ENCODE data around the gene AKT3. TPM values are rescaled to one million over a fixed set of nuclear protein-coding genes. Genes with fewer than 3 reads are reported as not detected.

Gene AKT3
- polyA plus RNA-seq, 1 donor: 17.5 TPM

DNA sequence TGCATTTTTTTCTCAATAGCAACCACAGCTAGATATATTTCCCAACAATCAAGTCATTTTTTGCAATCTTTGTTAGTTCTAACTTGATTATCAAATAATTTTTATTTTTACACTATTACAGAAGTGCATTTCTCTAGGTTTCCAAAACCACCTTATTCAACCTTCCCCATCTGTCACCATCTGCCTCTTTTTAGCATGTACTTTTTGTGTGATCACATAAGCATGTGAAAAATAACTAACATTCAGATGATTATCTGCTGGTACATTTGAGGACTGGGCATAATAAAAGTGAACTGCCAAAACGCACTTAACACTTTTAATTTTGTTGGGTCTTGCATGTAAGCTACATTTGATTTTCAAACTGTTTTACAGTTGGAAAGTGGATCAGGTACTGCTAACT, 291.5 kb downstream of the AKT3 start:
- no peak for DNase-seq (ENCODE audit: low read depth)

DNA sequence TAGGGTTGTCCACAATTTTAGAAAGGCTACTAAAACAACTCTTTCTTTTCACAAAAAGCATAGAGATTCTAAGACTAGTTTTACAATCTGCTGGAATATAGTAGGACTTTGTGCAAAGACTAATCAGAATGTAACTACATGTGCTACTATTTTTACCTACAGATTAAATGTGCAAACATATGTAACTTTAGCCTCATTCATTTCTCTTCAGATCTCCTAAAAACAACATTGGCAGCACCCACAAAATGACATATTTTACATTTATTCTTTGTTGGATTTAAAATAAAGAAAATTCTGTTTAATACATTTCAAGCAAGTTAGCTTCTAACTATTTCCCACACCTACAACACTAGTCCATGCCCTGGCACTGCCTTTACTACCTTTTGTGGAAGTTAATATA, 292.2 kb downstream of the AKT3 start:
- DNase-seq (ENCODE audit: low read depth): no peak

DNA sequence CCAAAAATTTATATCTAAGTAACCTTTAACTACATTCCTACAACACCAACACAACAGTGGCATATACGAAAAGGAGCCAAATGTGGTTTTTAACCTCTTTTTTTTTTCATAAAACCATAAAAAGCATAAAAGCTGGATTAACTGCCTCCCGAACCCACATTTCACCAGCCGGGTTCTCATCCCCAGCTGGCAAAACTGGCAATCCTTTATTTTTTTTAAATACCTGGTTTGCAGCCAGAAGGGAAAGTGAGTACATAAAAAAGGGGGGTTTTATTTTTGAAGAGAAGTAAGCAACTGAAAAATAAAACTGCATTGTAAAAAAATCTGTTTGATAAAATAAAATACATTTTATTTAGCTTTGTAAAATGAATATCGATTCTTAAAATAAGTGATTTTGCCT, 295.4 kb downstream of the AKT3 start:
- DNase-seq (ENCODE audit: low read depth): no peak

DNA sequence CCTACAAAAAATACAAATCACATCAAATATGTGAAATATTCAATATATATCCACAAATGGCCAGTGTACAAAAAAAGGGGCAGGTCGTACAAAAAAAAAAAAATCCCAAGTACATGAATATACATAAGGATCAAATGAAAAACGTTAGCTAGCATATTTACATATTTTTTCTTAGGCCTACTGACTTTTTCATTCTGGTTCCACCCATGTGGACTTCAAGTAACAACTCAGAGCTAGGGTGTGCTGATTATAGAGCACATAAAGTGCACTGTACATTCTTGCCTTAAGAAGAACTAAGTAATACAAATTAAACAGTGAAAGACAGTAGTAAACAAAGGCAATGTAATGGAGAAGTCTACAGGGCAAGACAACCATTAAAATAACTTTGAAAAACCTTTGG, 297.0 kb downstream of the AKT3 start:
- no peak for DNase-seq (ENCODE audit: low read depth)

DNA sequence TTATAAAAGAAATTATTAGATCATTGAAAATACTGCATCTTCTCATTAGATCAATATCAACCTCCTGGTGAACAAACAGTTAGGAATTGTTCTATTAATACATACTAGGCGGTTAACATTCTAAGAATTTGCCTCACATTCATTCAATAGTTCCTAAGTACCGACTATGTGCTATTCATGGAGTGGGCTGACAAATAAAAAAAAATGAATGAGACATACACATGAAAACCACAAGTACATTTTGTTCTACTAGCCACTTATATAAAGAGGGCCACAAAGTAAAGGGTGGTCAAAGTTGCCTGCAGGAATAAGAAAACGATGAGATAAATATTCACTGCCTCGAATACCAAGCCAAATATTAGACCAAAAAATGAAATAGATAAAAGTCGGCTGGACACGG, 299.8 kb downstream of the AKT3 start:
- DNase-seq (ENCODE audit: low read depth): no peak

DNA sequence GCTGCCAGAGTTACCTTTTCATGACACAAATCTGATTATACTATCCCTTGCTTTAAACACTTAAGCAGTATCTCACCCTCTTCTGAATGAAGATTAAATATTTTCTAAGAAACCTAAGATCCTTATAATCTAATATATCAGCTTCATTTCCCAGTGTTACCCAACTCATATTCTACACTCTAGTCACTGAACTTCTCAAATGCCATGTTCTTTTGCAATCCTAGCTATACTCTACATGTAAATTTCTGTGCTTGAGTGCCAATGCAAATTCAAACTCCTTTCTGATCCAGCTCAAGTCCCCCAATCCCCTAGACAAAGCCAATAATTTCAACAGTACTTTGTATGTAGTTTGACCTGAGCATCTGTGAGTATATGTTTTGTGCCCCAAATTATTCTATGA, 300.3 kb downstream of the AKT3 start:
- DNase-seq (ENCODE audit: low read depth): no peak

DNA sequence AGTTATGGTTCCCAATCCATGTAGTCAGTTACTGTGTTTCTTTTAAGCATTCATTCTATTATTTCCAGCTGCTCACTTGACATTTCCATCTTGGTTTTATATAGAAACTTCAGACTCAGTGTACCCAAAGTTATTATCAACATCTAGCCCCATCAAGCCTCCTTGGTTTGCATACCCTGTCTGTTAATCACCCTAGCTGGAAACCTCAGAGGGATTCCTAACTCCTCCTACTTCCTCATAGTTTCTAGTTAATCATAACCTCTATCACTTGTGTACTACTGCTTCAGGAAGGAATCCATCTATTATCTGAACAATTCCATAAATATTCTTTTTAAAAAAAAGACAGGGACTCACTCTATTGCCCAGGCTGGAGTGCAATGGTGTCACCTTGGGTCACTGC, 300.9 kb downstream of the AKT3 start:
- DNase-seq (ENCODE audit: low read depth): no peak

GRCh38 chr1:243548516-243548915, 301.5 kb downstream of the AKT3 start:
- no peak for DNase-seq (ENCODE audit: low read depth)

DNA sequence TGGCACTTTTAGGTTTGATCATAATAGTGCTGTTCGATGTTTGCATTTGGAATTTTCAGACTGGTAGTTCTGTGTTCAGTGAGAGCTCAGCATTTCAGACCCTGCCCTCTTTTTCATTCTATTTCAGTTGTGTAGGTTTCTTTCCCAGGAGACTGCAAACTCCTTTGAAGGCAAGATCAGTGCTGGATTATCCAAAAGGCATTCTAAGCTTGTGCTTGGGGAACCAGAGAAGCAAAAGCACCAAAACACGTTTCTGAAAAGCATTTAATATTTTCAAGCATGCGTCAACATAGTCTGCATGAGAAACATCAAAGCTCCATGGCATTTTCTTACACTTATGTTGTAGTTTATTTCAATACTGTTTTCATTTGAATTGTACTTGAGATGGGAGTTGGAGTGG, 302.2 kb downstream of the AKT3 start:
- DNase-seq (ENCODE audit: low read depth): no peak

GRCh38 chr1:243546457-243546856, 303.6 kb downstream of the AKT3 start:
- no peak for DNase-seq (ENCODE audit: low read depth)

DNA sequence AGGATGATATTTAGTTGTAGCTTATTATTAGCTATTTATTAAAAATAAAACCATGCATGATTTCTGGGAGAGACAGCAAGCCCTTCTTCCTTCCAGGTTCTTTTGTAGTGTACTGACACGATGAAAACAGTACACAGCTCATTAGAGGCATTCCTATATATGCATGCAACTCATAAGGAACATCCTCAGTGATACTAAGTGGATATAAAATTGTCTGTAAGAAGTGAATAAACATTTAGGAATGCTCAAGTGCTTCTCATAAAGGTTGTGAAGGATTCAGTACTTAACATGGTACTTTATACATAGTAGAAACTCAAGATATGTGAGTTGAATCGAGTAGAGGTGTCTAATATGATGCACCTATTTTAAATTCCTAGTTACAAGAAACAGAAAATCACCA, 306.5 kb downstream of the AKT3 start:
- no peak for DNase-seq (ENCODE audit: low read depth)

GRCh38 chr1:243542739-243543415, 307.2 kb downstream of the AKT3 start:
- no peak for DNase-seq (ENCODE audit: low read depth)

DNA sequence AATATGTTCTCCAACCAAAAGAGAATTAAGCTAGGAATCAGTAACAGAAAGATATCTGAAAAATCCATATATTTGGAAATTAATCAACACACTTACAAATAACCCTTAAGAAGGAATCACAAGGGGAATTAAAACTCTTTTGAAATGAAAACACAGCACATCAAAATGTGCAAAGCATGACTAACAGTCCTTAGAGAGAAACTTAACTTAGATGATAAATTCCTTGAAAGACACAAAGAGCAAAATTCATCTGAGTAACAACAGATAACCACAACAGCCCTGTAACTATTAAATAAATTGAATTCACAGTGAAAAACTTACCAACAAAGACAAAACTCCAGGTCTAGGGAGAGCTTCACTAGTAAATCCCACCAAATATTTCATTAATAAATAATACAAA, 310.4 kb downstream of the AKT3 start:
- DNase-seq (ENCODE audit: low read depth): no peak

- DNase-seq (ENCODE audit: low read depth): no peak
Observed at GRCh38 chr1:243535014-243535413, 315.0 kb downstream of the AKT3 start.

DNA sequence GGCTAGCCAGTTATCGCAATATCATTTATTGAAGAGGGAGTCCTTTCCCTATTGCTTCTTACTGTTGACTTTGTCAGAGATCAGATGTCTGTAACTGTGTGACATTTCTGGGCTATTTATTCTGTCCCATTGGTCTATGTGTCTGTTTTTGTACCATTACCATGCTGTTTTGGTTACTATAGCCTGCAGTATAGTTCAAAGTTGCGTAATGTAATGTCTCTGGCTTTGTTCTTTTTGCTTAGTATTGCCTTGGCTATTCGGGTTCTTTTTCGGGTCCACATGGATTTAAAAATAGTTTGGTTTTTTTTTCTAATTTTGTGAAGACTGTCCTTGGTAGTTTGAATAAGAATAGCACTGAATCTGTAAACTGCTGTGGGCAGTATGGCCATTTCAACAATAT, 320.5 kb downstream of the AKT3 start:
- DNase-seq (ENCODE audit: low read depth): no peak

GRCh38 chr1:243528459-243529121, 321.5 kb downstream of the AKT3 start:
- DNase-seq (ENCODE audit: low read depth): no peak

DNA sequence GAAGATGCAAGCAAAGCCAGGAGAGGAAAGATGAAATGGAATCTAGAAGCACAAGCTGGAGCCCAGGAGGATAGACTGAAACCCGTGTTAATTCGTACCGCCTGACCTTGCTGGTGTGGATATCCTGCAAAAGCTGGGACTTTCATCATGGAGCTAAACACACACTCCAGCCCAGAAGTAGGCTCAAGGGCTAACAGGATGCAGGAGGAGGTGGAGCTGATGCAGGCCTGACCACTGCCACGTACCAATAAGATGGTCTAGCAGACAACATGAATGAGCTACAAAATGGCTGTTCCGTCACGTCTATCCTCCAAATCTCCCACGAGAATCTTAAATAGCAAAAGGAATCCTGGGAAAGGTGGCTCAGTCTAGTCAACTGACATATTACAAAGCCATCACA, 323.9 kb downstream of the AKT3 start:
- DNase-seq (ENCODE audit: low read depth): no peak

- DNase-seq (ENCODE audit: low read depth): no peak
Observed at GRCh38 chr1:243525085-243525487, 325.0 kb downstream of the AKT3 start.

GRCh38 chr1:243523766-243524165, 326.3 kb downstream of the AKT3 start:
- DNase-seq (ENCODE audit: low read depth): no peak

- DNase-seq (ENCODE audit: low read depth): no peak
Observed at GRCh38 chr1:243520831-243521230, 329.2 kb downstream of the AKT3 start.

- DNase-seq (ENCODE audit: low read depth): no peak
Observed at GRCh38 chr1:243514927-243515326, 335.1 kb downstream of the AKT3 start.

DNA sequence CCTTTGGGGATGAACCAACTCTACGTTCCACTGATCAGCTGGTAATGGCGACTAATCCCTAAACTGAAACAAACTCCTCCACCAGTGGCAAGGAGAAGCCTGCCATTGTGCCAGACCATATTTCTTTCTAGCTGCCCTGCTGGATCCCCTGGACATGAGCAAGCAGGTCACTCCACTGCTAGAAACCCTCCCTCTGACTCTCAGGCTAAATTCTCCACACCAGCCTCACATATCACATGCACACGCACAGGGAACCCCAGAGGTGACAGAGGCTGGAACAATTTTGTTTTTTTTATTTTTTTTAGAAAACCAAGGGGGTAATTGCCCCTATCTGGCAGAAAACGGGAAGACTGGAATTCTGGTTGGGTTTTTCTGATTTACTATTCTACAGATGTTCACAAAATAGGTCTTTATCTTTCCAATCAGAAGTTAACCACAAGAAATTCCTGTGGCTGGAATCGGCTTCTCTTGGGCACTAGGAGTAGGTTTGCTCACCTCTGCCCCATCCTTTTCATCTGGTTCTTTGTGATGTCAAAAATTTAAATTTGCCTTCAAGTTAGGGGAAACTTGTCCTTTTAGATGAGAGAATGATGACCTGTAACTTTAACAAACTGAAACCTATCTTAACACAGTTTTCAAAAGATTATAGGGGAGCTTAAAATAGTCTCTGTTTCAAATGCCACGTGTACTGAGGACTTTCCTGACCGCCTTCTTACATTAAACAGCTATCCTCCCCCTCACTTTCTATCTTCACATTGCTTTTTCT, 336.1 kb downstream of the AKT3 start:
- DNase-seq (ENCODE audit: low read depth): no peak

DNA sequence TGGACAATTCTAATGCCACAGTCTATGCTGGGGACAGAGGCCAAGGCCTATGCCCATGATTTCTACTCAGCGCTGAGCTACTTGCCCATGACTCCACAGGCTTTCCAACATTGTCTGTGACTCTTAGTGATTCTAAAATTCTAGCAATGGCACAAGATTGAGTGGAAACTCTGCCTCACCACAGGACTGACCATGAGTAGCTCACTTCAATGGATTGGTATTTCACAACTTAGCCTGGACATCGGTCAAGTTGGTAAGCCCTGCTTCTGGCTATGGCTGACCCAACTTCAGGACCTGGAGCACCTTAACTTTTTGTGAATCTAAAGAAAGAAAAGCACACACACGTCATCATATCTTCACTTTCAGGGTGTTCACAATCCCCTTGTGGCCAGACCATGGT, 339.1 kb downstream of the AKT3 start:
- DNase-seq (ENCODE audit: low read depth): no peak
